Measurements from ENCODE around the gene UNC79.
"Not testable (repeated sequence)": the region's sequence is repeated elsewhere in the genome, so short reads cannot be mapped to it uniquely, and the experiment has no call there.

Gene UNC79

DNA sequence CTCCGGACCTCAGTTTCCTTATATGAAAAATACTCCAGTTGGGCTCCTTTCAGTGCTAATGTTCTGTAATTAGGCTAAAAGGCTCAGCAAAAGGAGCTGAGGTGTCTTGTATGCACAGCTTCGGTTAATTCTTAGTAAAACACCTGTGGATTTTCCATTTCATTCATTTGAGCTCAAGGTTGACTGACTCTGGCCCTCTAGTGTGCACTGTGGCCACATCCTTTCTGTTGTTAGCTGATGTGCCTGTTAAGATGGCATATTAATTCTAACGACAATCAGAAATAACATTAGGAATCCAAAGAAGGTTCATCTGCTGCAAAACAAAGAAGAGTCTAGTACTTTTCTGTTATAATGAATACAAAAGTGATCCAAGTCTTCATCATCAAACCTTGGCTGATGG lies 45.6 kb downstream of the UNC79 start:
- Histone ChIP-seq H3K27me3 (replicated peaks) (no peaks in the 10 kb centered on the region), H3K27ac (no peak overlapping the region), H3K36me3 (replicated peaks) (no peaks in the 10 kb centered on the region), H3K4me3 (ENCODE audit: low read depth, low read length) (no peak overlapping the region)
- in situ Hi-C loops (cut with HindIII; ENCODE audit: low pct_ligation_motif_present, low sequenced_read_pairs) = no loop called here
- TF ChIP-seq, protein P1, sequence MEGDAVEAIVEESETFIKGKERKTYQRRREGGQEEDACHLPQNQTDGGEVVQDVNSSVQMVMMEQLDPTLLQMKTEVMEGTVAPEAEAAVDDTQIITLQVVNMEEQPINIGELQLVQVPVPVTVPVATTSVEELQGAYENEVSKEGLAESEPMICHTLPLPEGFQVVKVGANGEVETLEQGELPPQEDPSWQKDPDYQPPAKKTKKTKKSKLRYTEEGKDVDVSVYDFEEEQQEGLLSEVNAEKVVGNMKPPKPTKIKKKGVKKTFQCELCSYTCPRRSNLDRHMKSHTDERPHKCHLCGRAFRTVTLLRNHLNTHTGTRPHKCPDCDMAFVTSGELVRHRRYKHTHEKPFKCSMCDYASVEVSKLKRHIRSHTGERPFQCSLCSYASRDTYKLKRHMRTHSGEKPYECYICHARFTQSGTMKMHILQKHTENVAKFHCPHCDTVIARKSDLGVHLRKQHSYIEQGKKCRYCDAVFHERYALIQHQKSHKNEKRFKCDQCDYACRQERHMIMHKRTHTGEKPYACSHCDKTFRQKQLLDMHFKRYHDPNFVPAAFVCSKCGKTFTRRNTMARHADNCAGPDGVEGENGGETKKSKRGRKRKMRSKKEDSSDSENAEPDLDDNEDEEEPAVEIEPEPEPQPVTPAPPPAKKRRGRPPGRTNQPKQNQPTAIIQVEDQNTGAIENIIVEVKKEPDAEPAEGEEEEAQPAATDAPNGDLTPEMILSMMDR (IDR thresholded peaks at IDR 0.05; ENCODE audit: low read depth, low read length, missing control alignments) = no peak
- DNase-seq = no peak

DNA sequence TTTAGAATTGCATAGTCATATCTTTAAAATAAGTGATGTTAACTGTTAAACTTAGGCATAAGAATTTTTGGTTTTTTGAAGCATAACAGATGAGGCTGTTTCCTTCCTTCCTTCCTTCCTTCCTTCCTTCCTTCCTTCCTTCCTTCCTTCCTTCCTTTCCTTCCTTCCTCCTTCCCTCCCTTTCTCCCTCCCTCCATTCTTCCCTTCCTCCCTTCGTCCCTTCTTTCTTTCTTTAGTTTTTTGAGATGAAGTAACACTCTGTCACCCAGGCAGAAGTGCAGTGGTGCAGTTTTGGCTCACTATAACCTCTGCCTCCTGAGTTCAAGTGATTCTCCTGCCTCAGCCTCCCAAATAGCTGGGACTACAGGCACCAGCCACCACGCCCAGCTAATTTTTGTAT lies 48.3 kb downstream of the UNC79 start:
- H3K36me3 ChIP-seq (replicated peaks); DNase-seq; H3K4me3 ChIP-seq (ENCODE audit: low read depth, low read length); in situ Hi-C loops (cut with HindIII; ENCODE audit: low pct_ligation_motif_present, low sequenced_read_pairs); H3K27me3 ChIP-seq (replicated peaks); H3K27ac ChIP-seq: not testable (repeated sequence)

DNA sequence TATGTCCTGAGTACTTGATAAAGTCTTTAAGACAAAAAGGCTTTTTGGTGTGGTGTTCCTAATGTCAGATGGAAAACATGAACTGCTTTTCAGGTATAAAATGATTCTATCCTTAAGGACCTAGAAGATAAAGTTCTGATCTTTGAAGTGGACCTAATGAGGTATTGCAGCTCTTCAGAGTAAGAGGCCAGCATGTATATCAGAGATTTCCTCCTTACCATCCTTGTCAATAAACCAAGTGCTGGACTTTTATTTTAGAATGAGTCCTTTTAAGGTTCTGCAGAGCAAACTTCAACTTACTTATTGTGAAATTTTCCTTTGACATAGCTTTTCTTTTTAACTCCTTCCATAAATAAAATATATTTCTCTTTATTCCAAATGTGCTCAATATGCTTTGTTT lies 50.1 kb downstream of the UNC79 start:
- DNase-seq = no peak
- no peaks in the 10 kb centered on the region for H3K36me3 ChIP-seq (replicated peaks)
- H3K27ac ChIP-seq = no peak overlapping the region
- H3K4me3 ChIP-seq (ENCODE audit: low read depth, low read length) = no peak overlapping the region
- TF ChIP-seq, protein P1 (IDR thresholded peaks at IDR 0.05; ENCODE audit: low read depth, low read length, missing control alignments) = no peak
- no peaks in the 10 kb centered on the region for H3K27me3 ChIP-seq (replicated peaks)
- in situ Hi-C loops (cut with HindIII; ENCODE audit: low pct_ligation_motif_present, low sequenced_read_pairs) = no loop called here

DNA sequence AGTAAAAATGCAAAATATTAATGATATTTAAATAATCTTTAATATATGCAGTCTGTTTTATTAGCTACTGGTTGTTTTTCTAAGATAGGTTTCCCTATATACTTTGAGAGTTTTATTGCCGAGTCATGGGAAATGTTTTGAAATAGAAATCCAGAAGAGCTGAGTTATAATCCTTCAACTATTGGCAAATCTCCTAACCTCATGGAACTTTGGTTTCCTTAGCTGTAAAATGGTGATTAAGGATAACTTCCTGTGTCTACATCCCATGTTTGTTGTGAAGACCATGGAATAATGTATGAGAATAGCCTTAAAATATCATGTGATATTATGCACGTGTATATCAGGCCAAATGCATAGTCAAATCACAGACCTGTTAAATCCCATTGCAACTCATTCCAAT lies 51.0 kb downstream of the UNC79 start:
- DNase-seq = no peak
- TF ChIP-seq, protein P1 (IDR thresholded peaks at IDR 0.05; ENCODE audit: low read depth, low read length, missing control alignments) = no peak
- H3K27me3 ChIP-seq (replicated peaks) = no peaks in the 10 kb centered on the region
- no peaks in the 10 kb centered on the region for H3K36me3 ChIP-seq (replicated peaks)
- no peak overlapping the region for H3K27ac ChIP-seq
- no peak overlapping the region for H3K4me3 ChIP-seq (ENCODE audit: low read depth, low read length)
- in situ Hi-C loops (cut with HindIII; ENCODE audit: low pct_ligation_motif_present, low sequenced_read_pairs) = no loop called here

DNA sequence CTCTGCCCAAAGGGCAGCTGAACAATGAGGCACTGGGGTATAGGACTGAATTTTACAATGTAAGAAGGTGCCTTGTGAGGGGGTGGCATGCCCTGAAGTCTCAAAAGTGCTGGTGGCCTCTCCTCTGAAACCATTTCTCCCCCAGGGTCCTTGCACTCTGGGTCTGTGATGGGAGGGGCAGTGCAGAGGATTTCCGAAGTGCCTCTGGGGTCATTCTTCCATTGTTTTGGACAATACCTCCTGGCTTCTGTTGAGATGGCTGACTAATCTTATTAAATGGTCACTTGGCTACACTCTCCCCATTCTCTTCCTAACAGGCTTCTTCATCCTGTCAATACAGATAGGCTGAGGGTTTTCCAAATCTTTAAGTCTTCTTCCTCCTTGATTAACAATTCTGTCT lies 59.3 kb downstream of the UNC79 start:
- in situ Hi-C loops (cut with HindIII; ENCODE audit: low pct_ligation_motif_present, low sequenced_read_pairs) = no loop called here
- Histone ChIP-seq H3K36me3 (replicated peaks) (no peaks in the 10 kb centered on the region), H3K27me3 (replicated peaks) (no peaks in the 10 kb centered on the region), H3K4me3 (ENCODE audit: low read depth, low read length) (no peak overlapping the region), H3K27ac (no peak overlapping the region)
- DNase-seq = no peak
- TF ChIP-seq, protein P1 (IDR thresholded peaks at IDR 0.05; ENCODE audit: low read depth, low read length, missing control alignments) = no peak

DNA sequence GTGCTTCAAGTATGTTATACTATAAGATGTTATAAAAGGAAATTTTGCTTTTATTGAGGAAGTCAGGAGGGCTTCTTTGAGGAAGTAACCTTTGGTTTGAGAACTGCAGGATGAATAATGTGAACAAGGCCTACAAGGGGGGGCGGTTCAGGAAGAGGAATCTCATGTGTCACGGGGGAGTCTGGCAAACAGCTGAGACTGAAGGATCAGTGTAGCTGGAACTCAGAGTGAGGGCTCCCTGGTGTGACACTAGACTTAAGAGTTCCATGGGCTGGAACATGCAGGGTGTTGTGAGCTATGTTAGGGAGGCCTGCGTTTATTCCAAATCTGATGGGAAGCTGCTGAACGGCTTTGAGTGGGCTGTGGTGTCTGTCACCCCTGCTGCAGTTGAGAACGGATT lies 62.3 kb downstream of the UNC79 start:
- Histone ChIP-seq H3K27me3 (replicated peaks) (no peaks in the 10 kb centered on the region), H3K27ac (no peak overlapping the region), H3K4me3 (ENCODE audit: low read depth, low read length) (no peak overlapping the region), H3K36me3 (replicated peaks) (no peaks in the 10 kb centered on the region)
- TF ChIP-seq, protein P1 (IDR thresholded peaks at IDR 0.05; ENCODE audit: low read depth, low read length, missing control alignments) = no peak
- DNase-seq = no peak
- in situ Hi-C loops (cut with HindIII; ENCODE audit: low pct_ligation_motif_present, low sequenced_read_pairs) = no loop called here

DNA sequence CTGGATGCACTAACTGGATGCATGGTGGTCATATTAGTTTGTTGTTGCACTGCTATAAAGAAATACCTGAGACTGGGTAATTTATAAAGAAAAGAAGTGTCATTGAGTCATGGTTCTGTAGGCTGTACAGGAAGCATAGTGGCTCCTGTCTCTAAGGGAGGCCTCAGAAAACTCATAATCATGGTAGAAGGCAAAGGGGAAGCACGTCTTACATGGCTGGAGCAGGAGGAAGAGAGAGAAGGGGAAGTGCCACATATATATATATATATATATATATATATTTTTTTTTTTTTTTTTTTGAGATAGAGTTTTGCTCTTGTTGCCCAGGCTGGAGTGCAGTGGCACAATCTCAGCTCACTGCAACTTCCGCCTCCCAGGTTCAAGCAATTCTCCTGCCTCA lies 62.9 kb downstream of the UNC79 start:
- DNase-seq; H3K36me3 ChIP-seq (replicated peaks); H3K4me3 ChIP-seq (ENCODE audit: low read depth, low read length); H3K27ac ChIP-seq; in situ Hi-C loops (cut with HindIII; ENCODE audit: low pct_ligation_motif_present, low sequenced_read_pairs); H3K27me3 ChIP-seq (replicated peaks): not testable (repeated sequence)
